GM12878 (cell line): ENCODE measurements around the gene HOXB3. TPM values are rescaled to one million over a fixed set of nuclear protein-coding genes. Genes with fewer than 3 reads are reported as not detected.

Experiments
- ATF7 ChIP-seq: fragments of 450-650 bp; IDR thresholded peaks from 2 replicates; pipeline ENCODE4 v1.6.1; 2016; ENCODE audit warnings: low read depth, mild to moderate bottlenecking
- EED ChIP-seq: sonication (generic); IDR thresholded peaks from 2 replicates; pipeline ENCODE4 v1.6.1; 2016; ENCODE audit warnings: antibody characterized with exemption, low read depth
- ELK1 ChIP-seq: IDR thresholded peaks from 2 replicates; pipeline ENCODE4 v1.6.1; 2012; ENCODE audit warnings: low read depth, low read length, improper control_type of control experiment
- FOXM1 ChIP-seq: IDR thresholded peaks from 2 replicates; pipeline ENCODE4 v1.6.1; 2012; ENCODE audit warnings: low read depth, mild to moderate bottlenecking, inconsistent platforms, low read length, moderate library complexity
- HDAC2 ChIP-seq: fragments of 200-600 bp; sonication (generic); IDR thresholded peaks from 2 replicates; pipeline ENCODE4 v1.6.1; 2017
- JUND ChIP-seq: IDR thresholded peaks from 2 replicates; pipeline ENCODE4 v1.6.1; 2012; ENCODE audit warnings: low read depth, mild to moderate bottlenecking, low read length, improper control_type of control experiment, moderate library complexity
- NFYA ChIP-seq: IDR thresholded peaks from 2 replicates; pipeline ENCODE4 v1.6.1; 2011; ENCODE audit warnings: low read depth, mild to moderate bottlenecking, low read length, improper control_type of control experiment, borderline replicate concordance
- RUNX3 ChIP-seq: IDR thresholded peaks from 2 replicates; pipeline ENCODE4 v1.6.1; 2012; ENCODE audit warnings: low read length, inconsistent platforms
- SUPT20H ChIP-seq: IDR thresholded peaks from 2 replicates; pipeline ENCODE4 v1.6.1; 2011; ENCODE audit warnings: low read depth, mild to moderate bottlenecking, low read length, moderate library complexity, borderline replicate concordance; ENCODE audit not compliant: control insufficient read depth
- TAF1 ChIP-seq: IDR thresholded peaks from 2 replicates; pipeline ENCODE4 v1.6.1; 2011; ENCODE audit warnings: mild to moderate bottlenecking, low read depth, low read length, borderline replicate concordance
- TBL1XR1 ChIP-seq: IDR thresholded peaks from 2 replicates; pipeline ENCODE4 v1.6.1; 2012; ENCODE audit warnings: low read depth, low read length, improper control_type of control experiment
- ZBTB11 ChIP-seq: fragments of 450-650 bp; formaldehyde crosslinking; IDR thresholded peaks from 2 replicates; pipeline ENCODE4 v1.5.0; 2022; ENCODE audit warnings: mild to moderate bottlenecking, missing genetic modification characterization
- ZBTB40 ChIP-seq: fragments of 450-650 bp; IDR thresholded peaks from 2 replicates; pipeline ENCODE4 v1.6.1; 2016; ENCODE audit warnings: mild to moderate bottlenecking, moderate library complexity, borderline replicate concordance
- ZNF622 ChIP-seq: fragments of 450-650 bp; IDR thresholded peaks from 2 replicates; pipeline ENCODE4 v1.6.1; 2017; ENCODE audit warnings: mild to moderate bottlenecking, inconsistent platforms
- polyA plus RNA-seq, 11 experiments: library from polyadenylated mRNA; depleted of rRNA in 4 of 11; unstranded in 6 of 11; stranded (reverse) in 5 of 11; fragments of >200 nt; fragmentation: Nextera tagmentation in 4 of 11; fragmentation: Illumina TruSeq in 1 of 11; extraction: Ambion mirVana in 4 of 11; extraction: Trizol in 1 of 11; gene quantifications; 1 replicate in 1 of 11; 2 replicates in 10 of 11; pipeline versions ENCODE4 v1.2.1 to v1.2.3, GENCODE V29; 2011 to 2016; ENCODE audit warnings: inconsistent platforms in 2 of 11, missing spikeins in 2 of 11, low read depth in 1 of 11
- total RNA-seq, 4 experiments: library from RNA; depleted of rRNA in 3 of 4; stranded (reverse); fragments of >200 nt in 3 of 4; fragmentation: Illumina TruSeq in 1 of 4; extraction: Trizol in 1 of 4; gene quantifications; 2 replicates each; pipeline versions ENCODE4 v1.2.1 to v1.2.3, GENCODE V29; 2013 to 2021
- TF ChIP-seq, protein P1 (sequence below), 3 experiments: IDR thresholded peaks in 2 of 3; conservative IDR thresholded peaks in 1 of 3; 2 replicates each; pipeline ENCODE4 v1.5.1; 2011; ENCODE audit warnings: low read depth in 3 of 3, low read length in 3 of 3, mild to moderate bottlenecking in 3 of 3, control low read depth in 2 of 3, moderate library complexity in 2 of 3, inconsistent platforms in 1 of 3, mixed read lengths in 1 of 3; ENCODE audit not compliant: control insufficient read depth in 2 of 3, insufficient read depth in 1 of 3; ENCODE audit errors: extremely low read depth in 1 of 3

HOXB3 gene
- total and polyA plus RNA-seq, 10 of the 15 experiments (the other 5 are each of a cell fraction or from before 2014, with no cell fraction given), result 0.19 to 7.7 (median 2.9) TPM

GRCh38 chr17:48510761-48511604 is 79.1 kb downstream of the HOXB3 start (continued):
- TF ChIP-seq ZBTB40 (peak; percentile 46; the same call in 1 of the 2 replicates), ELK1 (no peak), ATF7 (peak; percentile 80), JUND (peak; percentile 96), TBL1XR1 (no peak), TAF1 (no peak), SUPT20H (no peak), HDAC2 (no peak), ZBTB11 (CRISPR knock-in tag) (no peak), FOXM1 (peak; percentile 66; the same call in 1 of the 2 replicates), EED (peak; percentile 34; the same call in 1 of the 2 replicates), RUNX3 (peak; percentile 93), NFYA (no peak), ZNF622 (no peak)
- TF ChIP-seq, protein P1, sequence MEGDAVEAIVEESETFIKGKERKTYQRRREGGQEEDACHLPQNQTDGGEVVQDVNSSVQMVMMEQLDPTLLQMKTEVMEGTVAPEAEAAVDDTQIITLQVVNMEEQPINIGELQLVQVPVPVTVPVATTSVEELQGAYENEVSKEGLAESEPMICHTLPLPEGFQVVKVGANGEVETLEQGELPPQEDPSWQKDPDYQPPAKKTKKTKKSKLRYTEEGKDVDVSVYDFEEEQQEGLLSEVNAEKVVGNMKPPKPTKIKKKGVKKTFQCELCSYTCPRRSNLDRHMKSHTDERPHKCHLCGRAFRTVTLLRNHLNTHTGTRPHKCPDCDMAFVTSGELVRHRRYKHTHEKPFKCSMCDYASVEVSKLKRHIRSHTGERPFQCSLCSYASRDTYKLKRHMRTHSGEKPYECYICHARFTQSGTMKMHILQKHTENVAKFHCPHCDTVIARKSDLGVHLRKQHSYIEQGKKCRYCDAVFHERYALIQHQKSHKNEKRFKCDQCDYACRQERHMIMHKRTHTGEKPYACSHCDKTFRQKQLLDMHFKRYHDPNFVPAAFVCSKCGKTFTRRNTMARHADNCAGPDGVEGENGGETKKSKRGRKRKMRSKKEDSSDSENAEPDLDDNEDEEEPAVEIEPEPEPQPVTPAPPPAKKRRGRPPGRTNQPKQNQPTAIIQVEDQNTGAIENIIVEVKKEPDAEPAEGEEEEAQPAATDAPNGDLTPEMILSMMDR (IDR thresholded peaks at IDR 0.05 in 2 of 3, conservative IDR thresholded peaks at IDR 0.05 in 1 of 3; ENCODE audit: control insufficient read depth in 2 of 3, extremely low read depth in 1 of 3, insufficient read depth in 1 of 3, low read depth in 3 of 3, low read length in 3 of 3), result no peak
